SK-N-SH (cell line): ENCODE results near the gene COL10A1. TPM values are rescaled to one million over a fixed set of nuclear protein-coding genes. Genes with fewer than 3 reads are reported as not detected.

Source experiments
- CTCF ChIA-PET: fragments of 300-600, 350-600 bp; formaldehyde crosslinking; extraction: SDS; loops from one replicate; lab custom pipeline; 2021; lab: Yijun Ruan, JAX
- POLR2A ChIA-PET: fragments of 350-600 bp; sonication (Branson Sonifier 250); formaldehyde crosslinking; extraction: SDS; loops from one replicate; lab custom pipeline; 2020; ENCODE audit warnings: antibody characterized with exemption, inconsistent platforms; lab: Yijun Ruan, JAX
- DNase-seq: peaks from one replicate; pipeline ENCODE4 v3.0.0; 2012
- H2AFZ ChIP-seq: fragments of 200-600 bp; sonication (generic); 2 replicates; pipeline ENCODE4 v1.8.1; 2016; ENCODE audit warnings: antibody characterized with exemption, mild to moderate bottlenecking, low read depth
- H3F3A ChIP-seq: fragments of 200-600 bp; sonication (generic); replicated peaks from 2 replicates; pipeline ENCODE3; 2016; ENCODE audit warnings: antibody characterized with exemption, mild to moderate bottlenecking; ENCODE audit not compliant: insufficient read depth
- H3K27ac ChIP-seq, 2 experiments: fragments of 200-500 bp in 1 of 2; fragments of 200-600 bp in 1 of 2; sonication (Bioruptor generic) in 1 of 2; sonication (generic), shearing (Covaris generic) in 1 of 2; 2 replicates each; pipeline versions ENCODE4 v1.5.1 to v1.6.1; 2014 to 2016; ENCODE audit warnings: low read depth in 2 of 2, inconsistent platforms in 1 of 2, low read length in 1 of 2, mild to moderate bottlenecking in 1 of 2, mixed read lengths in 1 of 2
- H3K27me3 ChIP-seq: fragments of 200-600 bp; sonication (generic), shearing (Covaris generic); 2 replicates; pipeline ENCODE4 v1.6.1; 2016; ENCODE audit warnings: mixed run types; ENCODE audit not compliant: insufficient read depth
- H3K36me3 ChIP-seq, 2 experiments: fragments of 200-500 bp in 1 of 2; fragments of 200-600 bp in 1 of 2; sonication (Bioruptor generic) in 1 of 2; sonication (generic) in 1 of 2; replicated peaks in 1 of 2; 2 replicates each; pipeline versions ENCODE3 to v1.5.1; 2014 to 2016; ENCODE audit warnings: low read length in 1 of 2, mild to moderate bottlenecking in 1 of 2; ENCODE audit not compliant: insufficient read depth in 2 of 2, control insufficient read depth in 1 of 2
- H3K4me1 ChIP-seq, 2 experiments: fragments of 200-500 bp in 1 of 2; fragments of 200-600 bp in 1 of 2; sonication (Bioruptor generic) in 1 of 2; sonication (generic), shearing (Covaris generic) in 1 of 2; 2 replicates each; pipeline versions ENCODE4 v1.5.1 to v1.6.1; 2014 to 2016; ENCODE audit warnings: low read depth in 1 of 2, low read length in 1 of 2, mixed run types in 1 of 2; ENCODE audit not compliant: insufficient read depth in 2 of 2, control insufficient read depth in 1 of 2
- H3K4me2 ChIP-seq: fragments of 200-600 bp; sonication (generic), shearing (Covaris generic); 2 replicates; pipeline ENCODE4 v1.6.1; 2017; ENCODE audit warnings: mixed run types
- H3K4me3 ChIP-seq, 2 experiments: fragments of 200-500 bp in 1 of 2; fragments of 200-600 bp in 1 of 2; sonication (Bioruptor generic) in 1 of 2; sonication (generic), shearing (Covaris generic) in 1 of 2; 2 replicates each; pipeline versions ENCODE4 v1.5.1 to v1.8.1; 2014 to 2016; ENCODE audit warnings: low read depth in 2 of 2, inconsistent platforms in 1 of 2, low read length in 1 of 2, mild to moderate bottlenecking in 1 of 2, mixed read lengths in 1 of 2, moderate library complexity in 1 of 2
- H3K79me2 ChIP-seq: fragments of 200-600 bp; sonication (generic); 2 replicates; pipeline ENCODE4 v1.8.1; 2017; ENCODE audit warnings: mild to moderate bottlenecking; ENCODE audit not compliant: insufficient read depth
- H3K9ac ChIP-seq: fragments of 200-600 bp; sonication (generic); 2 replicates; pipeline ENCODE4 v1.6.1; 2017; ENCODE audit warnings: mixed run types
- H3K9me2 ChIP-seq: fragments of 200-600 bp; sonication (generic); 2 replicates; pipeline ENCODE4 v1.6.1; 2017; ENCODE audit warnings: mixed run types
- H3K9me3 ChIP-seq: fragments of 200-600 bp; sonication (generic); 2 replicates; pipeline ENCODE4 v1.6.1; 2017; ENCODE audit warnings: mixed run types, mild to moderate bottlenecking, moderate library complexity
- H4K20me1 ChIP-seq: fragments of 200-600 bp; sonication (generic); 2 replicates; pipeline ENCODE4 v1.6.1; 2017; ENCODE audit warnings: mild to moderate bottlenecking, mixed run types; ENCODE audit not compliant: insufficient read depth
- FOXJ3 ChIP-seq: sonication (generic); formaldehyde crosslinking; IDR thresholded peaks from 2 replicates; pipeline ENCODE4 v1.5.1; 2020; ENCODE audit warnings: mild to moderate bottlenecking, missing genetic modification reagents
- POLR2AphosphoS5 ChIP-seq: IDR thresholded peaks from 2 replicates; pipeline ENCODE4 v1.6.1; 2012; ENCODE audit warnings: low read depth, low read length
- RAD21 ChIP-seq: IDR thresholded peaks from 2 replicates; pipeline ENCODE4 v1.6.1; 2012; ENCODE audit warnings: mild to moderate bottlenecking, low read length
- RCOR1 ChIP-seq: fragments of 150-350 bp; IDR thresholded peaks from 2 replicates; pipeline ENCODE4 v1.6.1; 2017; ENCODE audit warnings: antibody characterized with exemption, low read length
- SMC3 ChIP-seq: IDR thresholded peaks from 2 replicates; pipeline ENCODE4 v1.6.1; 2012; ENCODE audit warnings: low read depth, low read length, improper control_type of control experiment
- WGBS: methylation state at CpG from one replicate; pipeline ENCODE4 v1.1.6; 2017; ENCODE audit warnings: low lambda C conversion rate; 5-methylcytosine and 5-hydroxymethylcytosine counted together
- polyA plus RNA-seq, 3 experiments: library from polyadenylated mRNA; depleted of rRNA; stranded (reverse); fragments of >200 nt; gene quantifications; 2 replicates each; pipeline ENCODE4 v1.2.3, GENCODE V29; 2012
- TF ChIP-seq, protein P1 (sequence below): IDR thresholded peaks from 2 replicates; pipeline ENCODE4 v1.6.1; 2012; ENCODE audit warnings: mild to moderate bottlenecking, low read depth, low read length, moderate library complexity
- TF ChIP-seq, protein P2 (sequence below): IDR thresholded peaks from 2 replicates; pipeline ENCODE4; 2012

Gene COL10A1
- polyA plus RNA-seq, 1 of the 3 experiments (the other 2 are of a cell fraction): 5.1 TPM

DNA sequence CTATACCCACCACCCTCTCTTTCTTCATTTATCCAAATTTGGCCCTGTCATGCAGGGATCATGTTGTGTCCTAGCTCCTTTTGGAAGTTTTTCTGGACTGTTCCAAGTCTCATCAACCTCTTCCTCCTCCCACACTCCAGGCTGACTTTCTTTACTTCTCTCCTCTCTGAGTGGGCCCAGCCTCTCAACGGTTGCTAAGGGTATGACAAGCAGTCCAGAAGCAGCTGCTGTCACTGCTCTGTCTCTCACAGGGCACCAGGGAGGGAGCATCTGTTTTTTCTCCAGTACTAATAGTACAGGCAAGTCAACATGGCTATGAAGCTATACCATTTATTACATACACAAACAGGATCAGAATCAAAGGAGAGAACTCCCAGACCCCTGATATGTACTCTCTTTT lies 17.1 kb downstream of the COL10A1 start (continued):
- TF ChIP-seq, protein P1, sequence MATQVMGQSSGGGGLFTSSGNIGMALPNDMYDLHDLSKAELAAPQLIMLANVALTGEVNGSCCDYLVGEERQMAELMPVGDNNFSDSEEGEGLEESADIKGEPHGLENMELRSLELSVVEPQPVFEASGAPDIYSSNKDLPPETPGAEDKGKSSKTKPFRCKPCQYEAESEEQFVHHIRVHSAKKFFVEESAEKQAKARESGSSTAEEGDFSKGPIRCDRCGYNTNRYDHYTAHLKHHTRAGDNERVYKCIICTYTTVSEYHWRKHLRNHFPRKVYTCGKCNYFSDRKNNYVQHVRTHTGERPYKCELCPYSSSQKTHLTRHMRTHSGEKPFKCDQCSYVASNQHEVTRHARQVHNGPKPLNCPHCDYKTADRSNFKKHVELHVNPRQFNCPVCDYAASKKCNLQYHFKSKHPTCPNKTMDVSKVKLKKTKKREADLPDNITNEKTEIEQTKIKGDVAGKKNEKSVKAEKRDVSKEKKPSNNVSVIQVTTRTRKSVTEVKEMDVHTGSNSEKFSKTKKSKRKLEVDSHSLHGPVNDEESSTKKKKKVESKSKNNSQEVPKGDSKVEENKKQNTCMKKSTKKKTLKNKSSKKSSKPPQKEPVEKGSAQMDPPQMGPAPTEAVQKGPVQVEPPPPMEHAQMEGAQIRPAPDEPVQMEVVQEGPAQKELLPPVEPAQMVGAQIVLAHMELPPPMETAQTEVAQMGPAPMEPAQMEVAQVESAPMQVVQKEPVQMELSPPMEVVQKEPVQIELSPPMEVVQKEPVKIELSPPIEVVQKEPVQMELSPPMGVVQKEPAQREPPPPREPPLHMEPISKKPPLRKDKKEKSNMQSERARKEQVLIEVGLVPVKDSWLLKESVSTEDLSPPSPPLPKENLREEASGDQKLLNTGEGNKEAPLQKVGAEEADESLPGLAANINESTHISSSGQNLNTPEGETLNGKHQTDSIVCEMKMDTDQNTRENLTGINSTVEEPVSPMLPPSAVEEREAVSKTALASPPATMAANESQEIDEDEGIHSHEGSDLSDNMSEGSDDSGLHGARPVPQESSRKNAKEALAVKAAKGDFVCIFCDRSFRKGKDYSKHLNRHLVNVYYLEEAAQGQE: no peak
- no peak for TF ChIP-seq FOXJ3 (CRISPR knock-in tag)

DNA sequence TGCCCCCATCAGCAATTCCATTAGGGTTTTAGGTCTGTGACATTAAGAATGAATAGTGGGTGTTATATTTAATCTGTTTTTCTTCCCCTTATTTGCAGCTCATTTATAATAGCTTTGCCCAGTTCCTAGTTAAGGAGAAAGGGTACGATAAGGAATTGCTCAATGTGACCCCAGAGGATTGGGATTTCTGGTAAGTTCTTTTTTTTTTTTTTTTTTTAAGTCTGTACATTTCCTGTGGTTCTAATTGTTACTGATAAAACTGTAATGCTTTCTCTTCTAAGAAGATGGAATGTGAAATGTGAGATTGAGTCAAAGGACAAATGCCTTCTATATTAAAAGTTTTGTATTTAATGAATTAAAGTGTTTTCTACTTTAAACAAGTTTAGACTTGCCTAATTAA lies 19.8 kb downstream of the COL10A1 start:
- Histone ChIP-seq H3K27ac (peak overlapping the region in 1 of 2 experiments; percentile 16; a peak in 1 of 4 replicates), H3K27me3 (no peaks in the 10 kb centered on the region), H3K4me2 (no peak overlapping the region), H2AFZ (no peak overlapping the region), H3K9me3 (no peaks in the 10 kb centered on the region), H3K9ac (no peak overlapping the region), H3K36me3 (peaks cover 0 to 25% of the 10 kb centered on the region in 2 experiments), H3K4me3 (no peak overlapping the region), H3K4me1 (peaks cover 13 to 21% of the 10 kb centered on the region in 2 experiments; a peak in 3 of 4 replicates), H3K9me2 (no peaks in the 10 kb centered on the region), H4K20me1 (no peaks in the 10 kb centered on the region), H3K79me2 (0 out of 2 replicates have a peak, but pooled peaks cover 4% of the 10 kb centered on the region), H3F3A (peaks cover 8% of the 10 kb centered on the region)
- WGBS: 76% methylated on average over 1 of the region's 1 CpG
- TF ChIP-seq POLR2AphosphoS5 (no peak), RCOR1 (no peak), SMC3 (no peak)
- no peak for DNase-seq
- POLR2A ChIA-PET: no interaction called here
- CTCF ChIA-PET: interaction anchor here (0.8 kb wide), 1 partner anchor 95 kb away, joined by 3 read pairs; no protein-coding TSS in a partner anchor

GRCh38 chr6:116105247-116105646 lies 20.7 kb downstream of the COL10A1 start:
- Histone ChIP-seq H4K20me1 (no peaks in the 10 kb centered on the region), H3K79me2 (0 out of 2 replicates have a peak, but pooled peaks cover 4% of the 10 kb centered on the region), H3K9ac (no peak overlapping the region), H3F3A (peaks cover 13% of the 10 kb centered on the region), H3K4me3 (no peak overlapping the region), H3K9me3 (no peaks in the 10 kb centered on the region), H3K36me3 (peaks cover 0 to 16% of the 10 kb centered on the region in 2 experiments), H3K4me2 (no peak overlapping the region), H2AFZ (no peak overlapping the region), H3K4me1 (peaks cover 13 to 21% of the 10 kb centered on the region in 2 experiments; a peak in 3 of 4 replicates), H3K27ac (no peak overlapping the region), H3K27me3 (no peaks in the 10 kb centered on the region), H3K9me2 (no peaks in the 10 kb centered on the region)
- TF ChIP-seq, protein P2, sequence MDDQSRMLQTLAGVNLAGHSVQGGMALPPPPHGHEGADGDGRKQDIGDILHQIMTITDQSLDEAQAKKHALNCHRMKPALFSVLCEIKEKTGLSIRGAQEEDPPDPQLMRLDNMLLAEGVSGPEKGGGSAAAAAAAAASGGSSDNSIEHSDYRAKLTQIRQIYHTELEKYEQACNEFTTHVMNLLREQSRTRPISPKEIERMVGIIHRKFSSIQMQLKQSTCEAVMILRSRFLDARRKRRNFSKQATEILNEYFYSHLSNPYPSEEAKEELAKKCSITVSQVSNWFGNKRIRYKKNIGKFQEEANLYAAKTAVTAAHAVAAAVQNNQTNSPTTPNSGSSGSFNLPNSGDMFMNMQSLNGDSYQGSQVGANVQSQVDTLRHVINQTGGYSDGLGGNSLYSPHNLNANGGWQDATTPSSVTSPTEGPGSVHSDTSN: no peak
- TF ChIP-seq, protein P1: no peak
- TF ChIP-seq RAD21: no peak
- WGBS: 85% methylated on average over 3 of the region's 3 CpGs
- ChIA-PET POLR2A (no interaction called here), CTCF (interaction anchor here (1.7 kb wide), 1 partner anchor 8 kb away, joined by 5 read pairs; no protein-coding TSS in a partner anchor)
- DNase-seq: no peak
